CD4-positive, alpha-beta T cell treated with Interleukin-6 at 100 ng/mL for 8 hours (primary cell): ENCODE measurements around the gene CHFR.
"Not testable (repeated sequence)": the region's sequence is repeated elsewhere in the genome, so short reads cannot be mapped to it uniquely, and the experiment has no call there.

Experiments used
- DNase-seq: peaks from one replicate; pipeline ENCODE4 v3.0.0-alpha.2; 2020; ENCODE audit warnings: mixed read lengths, low spot score

Gene CHFR

DNA sequence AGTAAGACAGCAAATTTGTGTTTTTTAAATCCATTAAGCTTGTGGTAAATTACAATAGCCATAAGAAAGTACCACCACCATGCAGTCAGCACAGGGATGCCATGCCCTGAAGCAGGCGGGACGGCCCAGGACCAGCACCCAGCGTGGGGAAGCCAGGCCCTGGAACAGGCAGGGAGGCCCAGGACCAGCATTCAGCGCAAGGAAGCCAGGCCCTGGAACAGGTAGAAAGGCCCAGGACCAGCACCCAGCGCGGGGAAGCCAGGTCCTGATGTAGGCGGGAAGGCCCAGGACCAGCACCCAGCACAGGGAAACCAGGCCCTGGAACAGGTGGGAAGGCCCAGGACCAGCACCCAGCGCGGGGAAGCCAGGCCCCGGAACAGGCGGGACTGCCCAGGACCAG lies 13.2 kb downstream of the CHFR start:
- no peak for DNase-seq

DNA sequence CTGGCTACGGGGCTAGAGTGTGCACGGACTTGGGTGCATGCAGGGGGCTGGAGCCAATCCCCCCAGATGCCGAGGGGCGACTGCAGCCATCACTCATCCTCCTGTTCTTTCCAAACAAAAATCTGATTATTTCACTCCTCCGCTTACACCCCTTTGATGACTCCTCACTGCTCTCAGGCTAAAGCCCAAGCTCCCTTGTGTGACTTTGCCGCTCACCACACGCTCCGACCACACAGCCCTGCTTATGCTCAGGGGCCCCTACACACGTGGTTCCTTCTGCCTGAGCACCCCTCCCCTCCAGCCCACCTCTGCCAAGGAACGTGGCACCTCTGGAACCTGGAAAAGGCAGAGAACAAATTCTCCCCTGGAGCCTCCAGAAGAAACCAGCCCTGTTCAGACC lies 13.7 kb downstream of the CHFR start:
- DNase-seq, result no peak

DNA sequence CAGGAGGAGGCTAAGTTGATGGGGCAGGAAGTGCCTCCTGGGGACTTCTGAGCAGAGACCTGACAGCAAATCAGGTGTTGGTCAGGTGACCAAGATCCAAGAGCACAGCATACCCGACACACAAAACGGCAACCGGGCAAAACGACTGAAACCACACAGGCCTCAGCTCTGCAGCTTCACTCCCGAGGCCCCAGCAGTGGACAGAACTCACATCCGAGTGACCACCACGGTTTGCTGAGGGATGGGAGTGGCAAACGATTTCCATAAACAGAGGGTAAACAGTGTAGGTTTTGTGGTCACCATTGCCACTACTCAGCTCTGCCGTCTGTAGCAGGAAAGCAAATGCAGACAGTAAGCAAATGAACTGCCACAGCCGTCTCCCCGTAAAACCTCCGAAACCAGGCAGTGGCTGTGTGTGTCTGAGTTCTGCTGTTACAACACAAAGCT lies 14.4 kb downstream of the CHFR start:
- peak; percentile 37 for DNase-seq

DNA sequence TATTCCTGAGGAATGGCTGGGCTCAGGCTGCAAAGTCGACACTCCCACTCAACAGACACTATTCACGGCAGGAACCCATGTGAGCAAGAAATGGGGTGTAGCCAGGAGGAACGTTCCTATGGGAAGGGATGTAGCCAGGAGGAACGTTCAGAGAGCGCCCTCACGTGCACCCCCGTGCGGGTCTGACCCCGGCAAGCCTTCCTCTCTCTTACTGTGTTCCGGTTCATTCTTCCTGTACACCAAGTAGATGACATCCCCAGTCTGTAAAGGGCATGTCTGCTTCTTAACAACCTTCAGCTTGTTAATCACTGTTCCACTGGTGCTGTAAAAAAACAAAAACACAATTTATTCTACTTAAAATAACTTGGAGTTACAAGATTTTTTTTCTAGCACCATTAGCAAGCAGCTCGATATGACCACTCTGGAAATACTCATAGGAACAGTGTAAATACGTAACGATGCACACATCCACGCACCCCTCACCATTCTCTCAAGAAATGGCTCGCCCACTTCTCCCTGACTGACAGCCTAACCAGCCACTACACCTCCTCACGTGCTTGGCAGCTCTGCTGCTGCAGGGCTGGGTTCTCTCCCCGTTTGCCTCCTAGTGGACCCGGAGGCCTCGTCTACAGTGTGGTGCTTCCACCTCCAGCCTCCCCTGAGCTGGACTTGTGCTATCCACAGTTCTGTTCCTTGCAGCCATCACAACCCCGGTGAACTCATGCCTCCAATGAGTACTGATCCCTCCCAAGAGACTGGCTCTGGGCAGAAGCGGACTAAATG lies 15.1 kb downstream of the CHFR start:
- no peak for DNase-seq

DNA sequence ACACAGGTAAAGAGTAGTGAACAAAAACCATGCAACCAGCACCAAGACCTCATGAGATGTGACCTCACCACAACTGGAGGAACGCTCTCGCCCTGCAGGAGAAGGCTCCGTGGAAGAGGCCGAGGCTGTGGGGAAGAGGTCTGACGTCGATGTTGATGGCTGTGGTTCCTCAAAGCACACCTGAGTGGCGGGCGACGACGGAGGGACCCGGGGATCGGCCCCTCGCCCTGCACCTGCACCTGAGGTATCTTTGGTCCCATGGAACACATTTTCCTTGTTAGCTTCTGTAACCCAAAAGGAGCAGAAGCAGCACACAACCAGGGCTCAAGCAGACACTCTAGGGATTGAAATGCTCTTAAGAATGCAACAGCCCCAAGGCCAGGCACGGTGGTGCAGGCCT lies 17.9 kb downstream of the CHFR start:
- no peak for DNase-seq

DNA sequence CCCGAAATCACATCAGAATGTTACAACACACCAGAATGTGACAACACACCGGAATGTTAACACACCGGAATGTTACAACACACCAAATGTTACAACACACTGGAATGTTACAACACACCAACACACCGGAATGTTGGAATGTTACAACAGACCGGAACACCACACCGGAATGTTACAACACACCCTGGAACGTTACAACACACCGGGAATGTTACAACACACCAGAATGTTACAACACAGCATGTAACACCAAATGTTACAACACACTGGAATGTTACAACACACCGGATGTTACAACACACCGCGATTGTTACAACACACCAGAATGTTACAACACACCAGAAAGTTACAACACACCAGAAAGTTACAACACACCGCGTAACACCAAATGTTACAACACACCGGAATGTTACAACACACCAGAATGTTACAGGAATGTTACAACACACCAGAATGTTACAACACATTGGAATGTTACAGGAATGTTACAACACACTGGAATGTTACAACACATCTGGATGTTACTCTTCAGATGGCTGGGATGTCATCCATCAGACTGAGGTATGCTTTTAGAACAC lies 21.1 kb downstream of the CHFR start:
- DNase-seq, result no peak

DNA sequence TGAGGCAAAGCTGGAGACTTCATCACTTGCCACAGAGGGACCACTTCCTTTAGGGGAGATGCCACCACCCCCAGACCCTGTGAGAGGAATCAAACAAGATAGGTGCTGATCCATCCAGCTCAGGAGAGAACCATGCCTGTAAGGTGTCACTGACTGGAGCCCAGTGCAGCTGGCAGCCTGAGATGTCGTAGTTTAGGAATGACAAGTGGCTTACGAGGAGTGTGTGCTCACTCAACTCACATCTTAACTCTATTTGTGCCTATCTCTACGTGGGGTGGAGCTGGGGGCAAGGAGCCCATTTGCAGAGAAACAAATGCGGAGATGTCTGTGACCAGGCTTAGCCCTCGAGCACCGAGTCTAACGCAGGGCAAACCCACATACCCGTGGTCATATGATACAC lies 25.8 kb downstream of the CHFR start:
- DNase-seq, result no peak

DNA sequence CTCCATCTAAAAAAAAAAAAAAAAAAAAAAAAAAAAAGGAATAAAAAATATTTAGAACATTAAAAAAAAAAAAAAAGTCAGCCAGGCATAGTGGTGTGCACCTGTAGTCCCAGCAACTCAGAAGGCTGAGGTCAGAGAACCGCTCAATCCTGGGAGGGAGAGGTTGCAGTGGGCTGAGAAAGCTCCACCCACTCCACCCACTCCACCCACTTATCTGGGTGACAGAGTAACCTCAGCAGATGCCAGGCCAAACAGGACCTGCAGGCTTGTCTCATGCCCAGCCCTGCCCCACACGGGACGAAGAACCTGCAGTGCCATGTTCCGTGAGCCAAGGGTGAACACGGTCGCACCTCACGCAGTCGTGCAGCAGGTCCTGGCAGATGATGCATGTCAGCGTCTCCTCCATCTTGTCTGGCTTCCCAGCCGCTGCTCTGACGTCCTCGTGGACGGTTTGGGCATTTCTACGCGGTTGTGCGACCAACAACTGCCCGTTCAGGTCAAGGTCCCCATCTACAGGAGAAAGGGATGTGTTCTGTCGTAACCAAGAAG lies 28.6 kb downstream of the CHFR start:
- no peak for DNase-seq

DNA sequence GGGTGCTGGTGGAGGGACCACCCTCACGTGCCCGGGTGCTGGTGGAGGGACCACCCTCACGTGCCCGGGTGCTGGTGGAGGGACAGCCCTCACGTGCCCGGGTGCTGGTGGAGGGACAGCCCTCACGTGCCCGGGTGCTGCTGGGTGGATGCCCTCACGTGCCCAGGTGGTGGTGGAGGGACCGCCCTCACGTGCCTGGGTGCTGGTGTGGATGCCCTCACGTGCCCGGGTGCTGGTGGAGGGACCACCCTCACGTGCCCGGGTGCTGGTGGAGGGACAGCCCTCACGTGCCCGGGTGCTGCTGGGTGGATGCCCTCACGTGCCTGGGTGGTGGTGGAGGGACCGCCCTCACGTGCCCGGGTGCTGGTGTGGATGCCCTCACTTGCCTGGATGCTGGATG lies 30.4 kb downstream of the CHFR start:
- not testable (repeated sequence) for DNase-seq

DNA sequence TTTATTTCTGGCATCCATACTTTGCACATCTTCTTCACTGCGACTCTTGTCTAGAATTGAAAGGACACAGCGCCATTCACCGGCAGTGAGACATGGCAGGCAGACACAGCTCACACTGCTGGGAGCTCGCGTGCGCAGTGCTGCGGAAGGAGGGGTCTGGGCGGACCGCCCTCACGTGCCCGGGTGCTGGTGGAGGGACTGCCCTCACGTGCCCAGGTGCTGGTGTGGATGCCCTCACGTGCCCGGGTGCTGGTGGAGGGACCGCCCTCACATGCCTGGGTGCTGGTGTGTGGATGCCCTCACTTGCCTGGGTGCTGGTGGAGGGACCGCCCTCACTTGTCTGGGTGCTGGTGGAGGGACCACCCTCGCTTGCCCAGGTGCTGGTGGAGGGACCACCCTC lies 30.8 kb downstream of the CHFR start:
- no peak for DNase-seq

DNA sequence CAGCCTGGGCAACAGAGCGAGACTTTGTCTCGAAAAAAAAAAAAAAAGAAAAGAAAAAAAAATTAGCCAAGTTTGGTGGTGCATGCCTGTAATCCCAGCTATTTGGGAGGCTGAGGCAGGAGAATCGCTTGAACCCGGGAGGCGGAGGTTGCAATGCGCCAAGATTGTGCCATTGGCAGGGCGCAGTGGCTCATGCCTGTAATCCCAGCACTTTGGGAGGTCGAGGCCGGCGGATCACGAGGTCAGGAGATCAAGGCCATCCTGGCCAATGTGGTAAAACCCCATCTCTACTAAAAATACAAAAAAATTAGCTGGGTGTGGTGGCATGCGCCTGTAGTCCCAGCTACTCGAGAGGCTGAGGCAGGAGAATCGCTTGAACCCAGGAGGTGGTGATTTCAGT lies 32.2 kb downstream of the CHFR start:
- not testable (repeated sequence) for DNase-seq

DNA sequence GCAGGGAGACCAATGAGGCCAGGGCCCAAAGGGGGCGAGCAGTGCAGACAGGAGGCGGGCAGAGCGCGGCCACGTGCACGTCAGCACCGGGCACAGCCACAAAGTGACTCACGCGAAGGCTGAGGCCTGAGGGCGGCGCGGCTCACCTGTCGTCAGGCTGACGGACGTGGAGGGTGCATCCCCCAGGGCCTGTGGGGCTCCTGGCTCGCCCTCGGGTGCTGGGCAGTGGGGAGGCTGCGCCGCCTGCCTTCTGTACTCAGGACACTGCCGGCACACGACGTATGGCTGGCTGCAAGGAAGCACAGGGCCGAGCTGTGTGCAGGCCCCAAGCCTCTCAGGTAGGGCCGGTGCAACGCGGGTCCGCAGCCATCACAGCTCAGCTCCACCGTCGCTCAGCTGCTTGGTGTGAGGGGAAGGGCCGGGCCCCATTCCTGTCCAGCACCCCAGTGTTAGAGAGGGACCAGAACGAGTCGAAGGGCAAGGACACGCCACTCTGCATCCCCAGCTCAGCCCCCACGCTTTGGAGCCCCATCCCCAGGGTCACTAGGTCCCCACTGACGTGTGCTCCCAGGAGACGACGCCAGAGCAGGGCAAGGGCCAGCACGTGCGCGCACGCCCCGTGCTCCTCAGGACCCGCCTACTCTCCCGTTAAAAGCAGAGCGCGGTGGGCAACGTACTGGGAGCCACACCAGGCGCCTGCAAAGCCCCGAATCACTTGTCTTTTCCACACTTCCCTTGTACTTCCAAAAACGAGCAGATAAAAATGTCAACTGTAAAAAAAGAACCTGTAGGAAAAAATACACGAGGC lies 33.9 kb downstream of the CHFR start:
- DNase-seq, result no peak

DNA sequence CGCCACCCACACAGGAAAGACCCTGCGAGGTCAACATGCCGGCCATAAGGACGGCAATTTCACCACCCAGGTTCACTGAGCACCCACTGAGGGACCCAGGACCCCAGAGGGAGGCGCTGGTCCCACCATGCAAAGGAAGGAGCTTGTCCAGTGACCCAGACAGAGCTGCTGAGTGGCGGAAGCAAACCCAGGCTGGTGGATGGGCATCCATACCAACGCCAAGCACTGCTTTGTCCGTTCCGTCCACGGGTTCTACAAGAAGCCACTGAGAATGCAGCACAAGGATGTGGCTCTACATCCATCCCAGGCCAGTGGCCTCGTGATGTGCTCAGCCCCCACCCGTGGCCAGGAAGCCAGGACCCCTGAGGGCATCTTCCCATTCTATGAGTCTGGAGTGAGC lies 34.9 kb downstream of the CHFR start:
- no peak for DNase-seq

DNA sequence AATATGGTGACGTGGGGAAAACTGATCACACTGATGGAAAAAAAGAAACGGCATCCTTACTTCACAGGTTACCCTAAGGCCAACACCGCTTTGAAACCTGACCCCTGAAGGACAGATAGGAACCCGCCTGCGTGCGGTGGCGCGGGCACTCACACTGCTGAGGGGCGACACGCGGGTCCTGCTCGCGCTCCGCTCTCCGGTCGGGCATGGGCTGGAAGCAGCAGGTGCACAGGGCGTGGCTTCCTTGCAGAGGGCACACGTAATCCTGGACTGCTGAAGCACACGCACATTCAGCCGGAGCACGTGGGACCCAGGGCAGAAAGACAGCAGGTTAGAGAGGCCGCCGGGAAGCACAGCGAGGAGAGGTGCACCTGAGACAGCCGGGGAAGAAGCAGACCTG lies 35.9 kb downstream of the CHFR start:
- DNase-seq, result no peak

DNA sequence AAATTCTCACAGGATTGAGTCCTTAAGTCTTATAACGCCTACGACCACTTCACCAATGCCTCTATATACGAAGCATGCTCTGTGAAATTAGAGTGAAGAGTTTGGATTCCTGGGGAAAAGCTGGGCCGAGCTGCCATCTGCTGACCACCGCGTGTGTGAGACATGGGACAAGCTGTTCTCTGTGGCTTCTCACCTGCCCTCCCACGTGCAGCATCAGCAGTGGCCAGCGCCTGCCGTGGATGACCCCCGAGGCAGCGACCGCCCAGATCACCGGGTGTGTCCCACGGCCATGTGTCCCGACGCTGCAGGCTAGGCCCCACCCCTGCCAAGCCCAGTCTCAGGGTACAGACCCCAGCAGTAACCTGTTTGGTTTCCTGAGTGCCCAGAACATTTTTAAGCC lies 37.1 kb downstream of the CHFR start:
- DNase-seq, result no peak

DNA sequence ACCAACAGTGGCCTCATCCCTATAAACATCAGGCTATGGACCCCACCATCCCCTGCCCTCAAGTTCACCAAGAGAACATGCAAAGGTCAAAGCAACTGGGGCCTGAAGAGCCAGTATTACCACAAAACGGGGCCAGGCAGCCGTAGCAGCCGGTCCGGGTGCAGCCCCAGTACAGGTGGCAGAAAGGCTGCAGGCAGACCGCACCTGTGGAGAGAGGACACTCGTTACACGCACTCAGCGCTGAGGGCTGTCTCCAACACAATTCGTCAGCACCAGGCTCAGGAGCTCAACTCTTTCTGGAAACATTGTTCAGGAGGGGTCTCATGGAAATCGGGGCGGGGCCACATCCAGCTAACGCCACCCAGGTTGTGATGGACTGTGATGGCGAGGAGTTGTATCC lies 38.9 kb downstream of the CHFR start:
- DNase-seq, result no peak

DNA sequence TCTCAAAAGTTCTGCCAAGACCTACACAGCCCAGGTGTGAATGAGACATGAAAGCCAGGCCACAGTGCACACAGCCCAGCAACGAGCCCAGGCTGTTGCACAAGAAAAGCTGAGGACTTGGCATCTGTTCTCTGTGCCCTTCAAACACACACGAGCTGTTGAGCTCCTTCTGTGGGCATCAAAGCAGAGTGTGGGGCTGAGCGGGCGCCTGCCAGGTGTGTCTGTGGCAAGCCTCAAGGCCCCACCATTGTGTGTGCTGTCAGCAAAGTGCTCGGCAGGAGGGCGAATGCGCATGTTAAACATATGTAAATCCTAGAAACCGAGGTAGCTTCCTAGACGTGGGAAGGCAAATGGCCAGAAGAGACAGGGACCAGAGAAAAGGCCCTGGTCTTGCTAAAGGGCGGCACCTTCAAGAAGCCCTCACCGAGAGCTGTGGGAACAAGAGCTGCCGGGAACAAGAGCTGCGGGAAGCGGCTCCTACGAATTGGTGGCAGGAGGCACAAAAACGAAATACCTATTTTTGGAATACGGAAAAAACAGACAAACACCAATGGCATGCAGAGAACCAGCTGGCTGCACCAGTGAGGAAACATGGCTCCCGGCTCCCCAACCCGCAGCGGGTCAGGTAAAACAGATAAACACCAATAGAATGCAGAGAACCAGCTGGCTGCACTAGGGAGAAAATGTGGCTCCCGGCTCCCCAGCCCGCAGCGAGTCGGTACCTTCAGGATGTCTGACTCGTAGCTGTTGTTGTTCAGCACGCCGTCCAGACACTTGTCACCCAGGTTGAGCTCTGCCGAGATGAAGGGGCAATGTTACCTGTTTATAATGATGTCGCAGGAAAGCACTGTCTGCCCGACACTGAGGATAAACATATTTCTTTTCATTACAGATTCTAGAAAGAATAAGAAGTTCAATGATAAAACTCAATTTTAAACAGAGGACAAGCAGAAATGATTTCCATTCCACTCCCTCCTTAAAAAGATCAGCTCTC lies 39.7 kb downstream of the CHFR start:
- DNase-seq, result no peak

DNA sequence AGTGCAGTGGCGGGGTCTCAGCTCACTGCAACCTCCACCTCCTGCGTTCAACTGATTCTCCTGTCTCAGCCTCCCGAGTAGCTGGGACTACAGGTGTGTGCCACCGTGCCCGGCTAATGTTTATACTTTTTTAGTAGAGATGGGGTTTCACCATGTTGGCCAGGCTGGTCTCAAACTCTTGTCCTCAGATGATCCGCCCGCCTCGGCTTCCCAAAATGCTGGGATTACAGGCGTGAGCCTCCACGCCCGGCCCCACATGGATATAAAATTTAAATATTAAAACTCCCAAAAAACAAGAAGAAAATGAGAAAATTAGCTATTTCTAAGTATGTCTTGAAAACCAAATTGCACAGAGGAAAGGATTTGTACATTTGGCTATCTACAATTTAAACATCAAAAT lies 42.7 kb downstream of the CHFR start:
- DNase-seq, result not testable (repeated sequence)

DNA sequence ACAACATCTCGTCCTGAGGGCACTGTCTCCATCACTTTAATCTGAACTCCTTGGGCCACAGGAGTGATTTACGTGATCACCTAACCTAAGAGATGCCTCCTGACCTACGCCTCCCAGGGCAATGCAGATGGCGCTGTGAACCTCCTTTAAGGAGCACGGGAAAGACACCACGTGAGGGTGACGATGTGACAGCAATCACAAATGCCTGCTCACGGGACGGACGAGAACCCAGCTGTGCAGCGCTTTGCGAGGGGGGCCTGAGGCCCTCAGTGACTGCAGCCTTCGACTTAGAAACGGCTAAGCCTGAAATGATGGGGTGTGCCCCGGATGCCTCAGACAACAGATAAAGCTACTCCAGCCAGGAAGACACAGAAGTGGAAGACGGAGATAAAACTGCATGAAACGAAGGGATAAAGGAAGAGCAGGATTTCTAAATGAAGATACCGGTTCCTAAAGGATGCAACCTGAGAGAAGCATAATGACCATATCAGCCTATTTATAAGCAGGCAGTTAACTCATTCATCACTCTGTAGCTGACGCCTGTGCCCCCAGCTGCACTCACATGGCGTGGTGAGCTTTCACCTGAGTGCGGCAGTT lies 44.9 kb downstream of the CHFR start:
- no peak for DNase-seq

DNA sequence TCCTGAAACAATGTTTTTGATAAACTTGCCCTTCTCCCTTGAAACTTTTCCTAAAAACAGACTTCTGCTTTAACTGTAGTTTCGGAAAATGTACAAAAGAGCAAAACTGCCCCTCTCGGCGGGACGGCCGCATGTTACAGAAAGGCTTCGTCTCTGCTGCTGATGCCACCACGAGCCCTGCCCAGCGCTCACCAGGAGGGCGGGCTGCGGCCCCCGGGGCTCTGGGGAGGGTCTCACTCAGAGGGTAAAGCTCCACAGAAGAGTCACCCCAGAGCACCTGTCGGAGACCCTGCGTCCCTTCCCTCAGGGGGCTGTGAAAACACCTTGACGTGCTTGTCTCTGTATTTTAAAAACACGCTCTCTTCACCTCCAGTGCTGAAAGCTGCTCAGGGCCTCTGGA lies 46.3 kb downstream of the CHFR start:
- no peak for DNase-seq

DNA sequence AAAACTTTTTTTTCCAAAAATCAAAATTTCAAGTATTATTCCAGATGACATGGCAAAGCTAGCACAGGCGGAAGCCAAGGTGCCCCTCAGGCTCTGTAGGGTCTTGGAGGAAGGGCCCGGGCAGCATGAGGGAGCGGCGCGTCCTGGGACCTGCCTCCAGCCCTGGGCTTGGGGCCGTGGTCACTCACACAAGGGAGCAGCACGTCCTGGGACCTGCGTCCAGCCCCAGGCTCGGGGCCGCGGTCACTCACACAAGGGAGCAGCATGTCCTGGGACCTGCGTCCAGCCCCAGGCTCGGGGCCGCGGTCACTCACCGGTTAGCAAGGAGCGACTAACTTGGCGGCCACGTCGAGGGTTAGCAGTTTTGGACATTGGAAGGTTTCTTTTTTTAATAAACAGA lies 46.9 kb downstream of the CHFR start:
- no peak for DNase-seq
